Panc1 (cell line): ENCODE measurements around the gene NGEF. TPM values are rescaled to one million over a fixed set of nuclear protein-coding genes. Genes with fewer than 3 reads are reported as not detected.

Experiments
- ATAC-seq: fragments of 200-7000 bp; cut with Tn5 transposase; 2 replicates; pipeline ENCODE4 v1.9.1; 2020; ENCODE audit warnings: mild to moderate bottlenecking, moderate library complexity
- BruUV-seq: library from RNA; stranded (reverse); fragments of 400-500 nt; replicated peaks from 2 replicates; lab custom pipeline; 2021; lab: Mats Ljungman, UMichigan
- CTCF ChIA-PET: fragments of 300-600 bp; sonication (Branson Sonifier 250); formaldehyde crosslinking; loops from one replicate; lab custom pipeline; 2022; ENCODE audit warnings: antibody characterized with exemption; lab: Charles Lee
- POLR2A ChIA-PET: fragments of 300-600 bp; sonication (Branson Sonifier 250); formaldehyde crosslinking; loops from one replicate; lab custom pipeline; 2022; ENCODE audit warnings: antibody characterized with exemption; lab: Charles Lee
- DNase-seq: peaks from one replicate; pipeline ENCODE4 v3.0.0-alpha.2; 2010; ENCODE audit warnings: low read depth, low spot score
- H3K27ac ChIP-seq: 2 replicates; pipeline ENCODE4 v1.5.1; 2011; ENCODE audit warnings: mild to moderate bottlenecking, low read length, inconsistent platforms
- H3K27me3 ChIP-seq: fragments of 200-500 bp; sonication (Bioruptor generic); 2 replicates; pipeline ENCODE4 v1.6.0; 2014; ENCODE audit warnings: low read length, inconsistent platforms; ENCODE audit not compliant: control insufficient read depth, insufficient read depth
- H3K36me3 ChIP-seq: fragments of 200-500 bp; sonication (Bioruptor generic); 2 replicates; pipeline ENCODE4 v1.5.1; 2014; ENCODE audit warnings: inconsistent platforms, mild to moderate bottlenecking, low read length, moderate library complexity; ENCODE audit not compliant: control insufficient read depth, insufficient read depth
- H3K4me1 ChIP-seq: 2 replicates; pipeline ENCODE4 v1.5.1; 2011; ENCODE audit warnings: inconsistent platforms, mild to moderate bottlenecking, low read length, moderate library complexity; ENCODE audit not compliant: control insufficient read depth, insufficient read depth
- H3K4me3 ChIP-seq, 2 experiments: 2 replicates each; pipeline ENCODE4 v1.5.1; 2011 to 2012; ENCODE audit warnings: low read depth in 2 of 2, low read length in 2 of 2, mild to moderate bottlenecking in 2 of 2, inconsistent platforms in 1 of 2, moderate library complexity in 1 of 2
- H3K9me3 ChIP-seq: fragments of 200-500 bp; sonication (Bioruptor generic); 2 replicates; pipeline ENCODE4 v1.5.1; 2014; ENCODE audit warnings: low read depth, mild to moderate bottlenecking, inconsistent platforms, low read length, moderate library complexity; ENCODE audit not compliant: control insufficient read depth, insufficient read depth
- POLR2AphosphoS5 ChIP-seq: IDR thresholded peaks from 2 replicates; pipeline ENCODE4 v1.6.1; 2012; ENCODE audit warnings: mild to moderate bottlenecking, low read depth, low read length, moderate library complexity
- SIN3A ChIP-seq: IDR thresholded peaks from 2 replicates; pipeline ENCODE4 v1.6.1; 2012; ENCODE audit warnings: low read depth, mild to moderate bottlenecking, low read length, moderate library complexity, borderline replicate concordance; ENCODE audit not compliant: insufficient read depth
- TCF7L2 ChIP-seq: IDR thresholded peaks from 2 replicates; pipeline ENCODE4 v1.6.1; 2011; ENCODE audit warnings: mild to moderate bottlenecking, low read depth, low read length, inconsistent platforms
- in situ Hi-C: cut with HindIII; loops from 2 replicates; pipeline ENCODE4 v1.10.0; 2016; ENCODE audit warnings: low sequenced_read_pairs, low pct_unique_long_range_greater_than_20kb
- intact Hi-C: fragments of 100-400 bp; cut with micrococcal nuclease; formaldehyde crosslinking; loops from one replicate; pipeline ENCODE4 v1.10.0; 2022; ENCODE audit not compliant: unreplicated experiment
- total RNA-seq: library from RNA; stranded (reverse); gene quantifications from one replicate; pipeline ENCODE4 v1.2.1, GENCODE V29; 2021; ENCODE audit not compliant: unreplicated experiment
- TF ChIP-seq, protein P1 (sequence below): fragments of 450-650 bp; IDR thresholded peaks from 2 replicates; pipeline ENCODE4 v1.5.1; 2017; ENCODE audit warnings: mild to moderate bottlenecking
- TF ChIP-seq, protein P2 (sequence below), 2 experiments: IDR thresholded peaks; 2 replicates each; pipeline ENCODE4 v1.6.1; 2011 to 2012; ENCODE audit warnings: low read depth in 2 of 2, control low read depth in 1 of 2, low read length in 1 of 2, mild to moderate bottlenecking in 1 of 2, moderate library complexity in 1 of 2; ENCODE audit not compliant: insufficient read depth in 1 of 2

The NGEF gene
- total RNA-seq, 1 experiment from 2014 or later: 17.8 TPM

DNA sequence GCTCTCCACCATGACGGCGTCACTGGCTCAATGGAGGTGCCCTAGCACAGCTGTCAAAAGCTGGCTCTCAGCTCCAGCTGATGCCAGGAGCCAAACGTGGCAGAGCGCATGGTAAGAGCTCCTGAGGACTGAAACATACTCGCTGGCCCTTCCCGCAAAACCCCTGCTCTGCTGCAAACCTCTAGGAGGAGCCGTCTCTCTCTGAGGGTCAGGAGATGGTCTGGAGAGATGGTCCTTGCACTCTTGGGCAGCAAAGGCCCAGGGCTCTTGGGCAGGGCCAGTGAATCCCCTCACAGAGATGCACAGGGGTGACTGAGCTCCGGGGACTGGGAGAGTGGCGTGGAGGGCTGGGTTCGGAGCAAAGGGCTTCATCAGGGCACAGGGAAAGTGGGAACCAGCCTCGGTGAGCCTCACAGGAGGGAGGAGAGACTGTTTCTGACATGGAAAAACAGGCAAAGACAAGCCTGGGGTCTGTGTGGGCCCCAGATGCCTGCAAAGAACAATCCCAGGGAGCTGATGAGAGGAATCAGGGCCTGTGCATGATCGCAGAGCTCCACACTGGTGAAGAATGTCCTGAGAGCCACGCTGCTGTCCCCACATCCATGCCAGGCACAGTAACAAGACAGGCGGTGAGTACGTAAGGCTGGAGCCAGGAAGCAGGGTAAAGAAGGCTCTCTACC, 125.7 kb downstream of the NGEF start:
- DNase-seq (no peak), ATAC-seq (peak; percentile 19; the same call in 1 of the 2 replicates)
- in situ Hi-C loops (no loop called here), intact Hi-C loops (no loop called here)
- TF ChIP-seq, protein P1, sequence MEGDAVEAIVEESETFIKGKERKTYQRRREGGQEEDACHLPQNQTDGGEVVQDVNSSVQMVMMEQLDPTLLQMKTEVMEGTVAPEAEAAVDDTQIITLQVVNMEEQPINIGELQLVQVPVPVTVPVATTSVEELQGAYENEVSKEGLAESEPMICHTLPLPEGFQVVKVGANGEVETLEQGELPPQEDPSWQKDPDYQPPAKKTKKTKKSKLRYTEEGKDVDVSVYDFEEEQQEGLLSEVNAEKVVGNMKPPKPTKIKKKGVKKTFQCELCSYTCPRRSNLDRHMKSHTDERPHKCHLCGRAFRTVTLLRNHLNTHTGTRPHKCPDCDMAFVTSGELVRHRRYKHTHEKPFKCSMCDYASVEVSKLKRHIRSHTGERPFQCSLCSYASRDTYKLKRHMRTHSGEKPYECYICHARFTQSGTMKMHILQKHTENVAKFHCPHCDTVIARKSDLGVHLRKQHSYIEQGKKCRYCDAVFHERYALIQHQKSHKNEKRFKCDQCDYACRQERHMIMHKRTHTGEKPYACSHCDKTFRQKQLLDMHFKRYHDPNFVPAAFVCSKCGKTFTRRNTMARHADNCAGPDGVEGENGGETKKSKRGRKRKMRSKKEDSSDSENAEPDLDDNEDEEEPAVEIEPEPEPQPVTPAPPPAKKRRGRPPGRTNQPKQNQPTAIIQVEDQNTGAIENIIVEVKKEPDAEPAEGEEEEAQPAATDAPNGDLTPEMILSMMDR: no peak
- TF ChIP-seq POLR2AphosphoS5 (no peak), TCF7L2 (no peak), SIN3A (no peak)
- TF ChIP-seq, protein P2, sequence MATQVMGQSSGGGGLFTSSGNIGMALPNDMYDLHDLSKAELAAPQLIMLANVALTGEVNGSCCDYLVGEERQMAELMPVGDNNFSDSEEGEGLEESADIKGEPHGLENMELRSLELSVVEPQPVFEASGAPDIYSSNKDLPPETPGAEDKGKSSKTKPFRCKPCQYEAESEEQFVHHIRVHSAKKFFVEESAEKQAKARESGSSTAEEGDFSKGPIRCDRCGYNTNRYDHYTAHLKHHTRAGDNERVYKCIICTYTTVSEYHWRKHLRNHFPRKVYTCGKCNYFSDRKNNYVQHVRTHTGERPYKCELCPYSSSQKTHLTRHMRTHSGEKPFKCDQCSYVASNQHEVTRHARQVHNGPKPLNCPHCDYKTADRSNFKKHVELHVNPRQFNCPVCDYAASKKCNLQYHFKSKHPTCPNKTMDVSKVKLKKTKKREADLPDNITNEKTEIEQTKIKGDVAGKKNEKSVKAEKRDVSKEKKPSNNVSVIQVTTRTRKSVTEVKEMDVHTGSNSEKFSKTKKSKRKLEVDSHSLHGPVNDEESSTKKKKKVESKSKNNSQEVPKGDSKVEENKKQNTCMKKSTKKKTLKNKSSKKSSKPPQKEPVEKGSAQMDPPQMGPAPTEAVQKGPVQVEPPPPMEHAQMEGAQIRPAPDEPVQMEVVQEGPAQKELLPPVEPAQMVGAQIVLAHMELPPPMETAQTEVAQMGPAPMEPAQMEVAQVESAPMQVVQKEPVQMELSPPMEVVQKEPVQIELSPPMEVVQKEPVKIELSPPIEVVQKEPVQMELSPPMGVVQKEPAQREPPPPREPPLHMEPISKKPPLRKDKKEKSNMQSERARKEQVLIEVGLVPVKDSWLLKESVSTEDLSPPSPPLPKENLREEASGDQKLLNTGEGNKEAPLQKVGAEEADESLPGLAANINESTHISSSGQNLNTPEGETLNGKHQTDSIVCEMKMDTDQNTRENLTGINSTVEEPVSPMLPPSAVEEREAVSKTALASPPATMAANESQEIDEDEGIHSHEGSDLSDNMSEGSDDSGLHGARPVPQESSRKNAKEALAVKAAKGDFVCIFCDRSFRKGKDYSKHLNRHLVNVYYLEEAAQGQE (IDR thresholded peaks at IDR 0.05; ENCODE audit: insufficient read depth in 1 of 2, low read depth in 2 of 2, low read length in 1 of 2): no peak
- no TSS peak for BruUV-seq
- Histone ChIP-seq H3K27me3 (no peaks in the 10 kb centered on the region), H3K4me3 (no peak overlapping the region), H3K4me1 (no peaks in the 10 kb centered on the region), H3K27ac (no peak overlapping the region), H3K9me3 (no peaks in the 10 kb centered on the region), H3K36me3 (no peaks in the 10 kb centered on the region)
- ChIA-PET CTCF (no interaction called here), POLR2A (no interaction called here)

DNA sequence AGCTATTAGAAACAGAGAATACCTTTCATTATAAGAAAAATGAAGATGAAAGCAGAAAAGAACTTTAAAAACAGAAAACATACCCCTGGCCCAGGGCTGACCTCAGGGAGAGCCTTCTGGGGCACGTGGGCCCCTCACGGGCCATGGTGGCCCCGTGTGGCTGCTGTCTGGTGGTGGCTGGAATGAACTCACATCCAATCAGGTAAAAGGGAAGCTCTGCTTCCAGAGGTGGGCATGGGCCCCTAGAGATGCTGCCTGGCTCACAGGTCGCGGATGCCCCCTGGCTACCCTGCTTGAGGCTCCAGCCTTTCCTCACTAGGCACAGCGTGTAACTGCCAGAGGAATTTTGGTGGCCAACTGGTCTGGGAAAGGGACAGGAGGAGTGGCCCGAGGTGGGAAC, 126.4 kb downstream of the NGEF start:
- Histone ChIP-seq H3K9me3 (no peaks in the 10 kb centered on the region), H3K4me3 (no peak overlapping the region), H3K27me3 (no peaks in the 10 kb centered on the region), H3K36me3 (no peaks in the 10 kb centered on the region), H3K27ac (no peak overlapping the region), H3K4me1 (no peaks in the 10 kb centered on the region)
- CTCF ChIA-PET: no interaction called here
- in situ Hi-C loops (no loop called here), intact Hi-C loops (no loop called here)
- POLR2A ChIA-PET: no interaction called here
- ATAC-seq (no peak), DNase-seq (no peak)
- no TSS peak for BruUV-seq
- TF ChIP-seq TCF7L2 (no peak), SIN3A (no peak), POLR2AphosphoS5 (no peak)
- TF ChIP-seq, protein P1: no peak
- TF ChIP-seq, protein P2 (IDR thresholded peaks at IDR 0.05; ENCODE audit: insufficient read depth in 1 of 2, low read depth in 2 of 2, low read length in 1 of 2): no peak
